H1 (cell line): ENCODE data around the gene DPP10. TPM values are rescaled to one million over a fixed set of nuclear protein-coding genes. Genes with fewer than 3 reads are reported as not detected.

Experiments used
- CTCF ChIA-PET: fragments of 300-600 bp; sonication (Branson Sonifier 250); formaldehyde crosslinking; loops from one replicate; lab custom pipeline; 2021; ENCODE audit not compliant: partially characterized antibody; lab: Charles Lee
- POLR2A ChIA-PET: fragments of 300-600 bp; sonication (Branson Sonifier 250); formaldehyde crosslinking; loops from one replicate; lab custom pipeline; 2021; ENCODE audit warnings: inconsistent platforms; ENCODE audit not compliant: partially characterized antibody; lab: Charles Lee
- DNase-seq, 2 experiments: peaks; one replicate each; pipeline versions ENCODE4 v3.0.0 to v3.0.0-alpha.2; 2010 to 2022; ENCODE audit warnings: low spot score in 2 of 2, low read depth in 1 of 2, mixed read lengths in 1 of 2
- FAIRE-seq: peaks from 2 replicates; lab custom pipeline; 2011; peaks lifted over from hg19 to GRCh38; lab: Jason Lieb, UNC
- H2AFZ ChIP-seq: 2 replicates; pipeline ENCODE4 v1.8.1; 2012; ENCODE audit warnings: low read length, inconsistent platforms
- H2AK5ac ChIP-seq: 2 replicates; pipeline ENCODE4 v1.6.1; 2013; ENCODE audit warnings: low read depth, low read length
- H2BK120ac ChIP-seq: replicated peaks from 2 replicates; pipeline ENCODE3; 2013; ENCODE audit warnings: low read depth, low read length, inconsistent platforms
- H2BK12ac ChIP-seq: 2 replicates; pipeline ENCODE4 v1.6.1; 2013; ENCODE audit warnings: low read depth, low read length
- H2BK15ac ChIP-seq: 2 replicates; pipeline ENCODE4 v1.6.1; 2013; ENCODE audit warnings: low read length
- H2BK20ac ChIP-seq: 2 replicates; pipeline ENCODE4 v1.6.1; 2013; ENCODE audit warnings: low read length
- H2BK5ac ChIP-seq: 2 replicates; pipeline ENCODE4 v1.6.1; 2013; ENCODE audit warnings: low read depth, low read length
- H3K14ac ChIP-seq: 2 replicates; pipeline ENCODE4 v1.6.1; 2013; ENCODE audit warnings: inconsistent platforms; ENCODE audit not compliant: insufficient read length
- H3K18ac ChIP-seq: 2 replicates; pipeline ENCODE4 v1.6.1; 2013; ENCODE audit warnings: low read length; ENCODE audit errors: extremely low read depth
- H3K23ac ChIP-seq: 2 replicates; pipeline ENCODE4 v1.6.1; 2013; ENCODE audit warnings: inconsistent platforms; ENCODE audit not compliant: insufficient read length
- H3K23me2 ChIP-seq: 2 replicates; pipeline ENCODE4 v1.6.1; 2013; ENCODE audit warnings: low read depth, low read length
- H3K27ac ChIP-seq: 2 replicates; pipeline ENCODE4 v1.6.1; 2011; ENCODE audit warnings: low read depth, low read length, inconsistent platforms
- H3K27me3 ChIP-seq, 4 experiments: replicated peaks in 1 of 4; 1 replicate in 1 of 4; 2 replicates in 3 of 4; pipeline versions ENCODE4 v1.6.1 to v1.8.1; 2011 to 2013; ENCODE audit warnings: low read length in 3 of 4, mild to moderate bottlenecking in 3 of 4, inconsistent platforms in 2 of 4, mixed read lengths in 2 of 4, moderate library complexity in 1 of 4; ENCODE audit not compliant: control insufficient read depth in 3 of 4, insufficient read depth in 3 of 4; ENCODE audit errors: extremely low read depth in 1 of 4
- H3K36me3 ChIP-seq, 4 experiments: 2 replicates each; pipeline versions ENCODE4 v1.6.1 to v1.8.1; 2011 to 2013; ENCODE audit warnings: mild to moderate bottlenecking in 4 of 4, low read length in 3 of 4, moderate library complexity in 2 of 4, control low read depth in 1 of 4, inconsistent platforms in 1 of 4; ENCODE audit not compliant: insufficient read depth in 4 of 4, control insufficient read depth in 2 of 4
- H3K4ac ChIP-seq: replicated peaks from 2 replicates; pipeline ENCODE3; 2013; ENCODE audit warnings: low read length, low read depth, mixed read lengths, inconsistent platforms; ENCODE audit not compliant: insufficient read length
- H3K4me1 ChIP-seq, 4 experiments: replicated peaks in 1 of 4; 1 replicate in 1 of 4; 2 replicates in 3 of 4; pipeline versions ENCODE4 v1.6.1 to v1.8.1; 2011 to 2013; ENCODE audit warnings: low read length in 3 of 4, inconsistent platforms in 2 of 4, mixed read lengths in 1 of 4; ENCODE audit not compliant: insufficient read depth in 4 of 4, control insufficient read depth in 3 of 4
- H3K4me2 ChIP-seq, 2 experiments: 2 replicates each; pipeline versions ENCODE4 v1.6.1 to v1.8.1; 2011 to 2013; ENCODE audit warnings: low read depth in 2 of 2, low read length in 2 of 2, control low read depth in 1 of 2, inconsistent platforms in 1 of 2, mild to moderate bottlenecking in 1 of 2; ENCODE audit not compliant: insufficient read depth in 1 of 2
- H3K4me3 ChIP-seq, 4 experiments: fragments of 200-600, 300-600 bp in 1 of 4; sonication (generic), shearing (Covaris generic), sonication (Bioruptor Twin) in 1 of 4; 2 replicates each; pipeline versions ENCODE4 v1.5.1 to v1.8.1; 2011 to 2016; ENCODE audit warnings: low read length in 4 of 4, low read depth in 3 of 4, control low read depth in 2 of 4, inconsistent platforms in 2 of 4, mild to moderate bottlenecking in 2 of 4, mixed read lengths in 1 of 4, moderate library complexity in 1 of 4; ENCODE audit not compliant: insufficient read depth in 2 of 4; ENCODE audit errors: extremely low read depth in 1 of 4
- H3K56ac ChIP-seq: replicated peaks from 2 replicates; pipeline ENCODE3; 2013; ENCODE audit warnings: low read depth, mild to moderate bottlenecking, mixed read lengths, low read length, inconsistent platforms; ENCODE audit not compliant: insufficient read length
- H3K79me1 ChIP-seq: 2 replicates; pipeline ENCODE4 v1.6.1; 2013; ENCODE audit warnings: low read depth, low read length, control low read depth
- H3K79me2 ChIP-seq, 2 experiments: 2 replicates each; pipeline versions ENCODE4 v1.6.1 to v1.8.1; 2012 to 2013; ENCODE audit warnings: low read length in 2 of 2, mild to moderate bottlenecking in 2 of 2, inconsistent platforms in 1 of 2; ENCODE audit not compliant: insufficient read depth in 2 of 2, control insufficient read depth in 1 of 2
- H3K9ac ChIP-seq, 4 experiments: replicated peaks in 1 of 4; 1 replicate in 1 of 4; 2 replicates in 3 of 4; pipeline versions ENCODE4 v1.6.1 to v1.8.1; 2011 to 2013; ENCODE audit warnings: low read depth in 3 of 4, low read length in 3 of 4, control low read depth in 2 of 4, mild to moderate bottlenecking in 2 of 4, moderate library complexity in 2 of 4, inconsistent platforms in 1 of 4; ENCODE audit errors: extremely low read depth in 1 of 4
- H3K9me3 ChIP-seq, 2 experiments: 2 replicates each; pipeline versions ENCODE4 v1.6.1 to v1.8.1; 2012 to 2013; ENCODE audit warnings: mild to moderate bottlenecking in 2 of 2, moderate library complexity in 2 of 2, control low read depth in 1 of 2, inconsistent platforms in 1 of 2, low read depth in 1 of 2, low read length in 1 of 2, mixed read lengths in 1 of 2; ENCODE audit not compliant: insufficient read depth in 2 of 2
- H4K20me1 ChIP-seq, 2 experiments: replicated peaks in 1 of 2; 2 replicates each; pipeline versions ENCODE3 to v1.8.1; 2011 to 2013; ENCODE audit warnings: inconsistent platforms in 2 of 2, low read length in 2 of 2, mild to moderate bottlenecking in 1 of 2; ENCODE audit not compliant: insufficient read depth in 2 of 2, control insufficient read depth in 1 of 2
- H4K5ac ChIP-seq: 2 replicates; pipeline ENCODE4 v1.6.1; 2013; ENCODE audit warnings: low read length, low read depth, mixed read lengths, inconsistent platforms; ENCODE audit not compliant: insufficient read length
- H4K8ac ChIP-seq: 2 replicates; pipeline ENCODE4 v1.8.0; 2013; ENCODE audit warnings: mild to moderate bottlenecking, moderate library complexity, low read length, inconsistent platforms; ENCODE audit not compliant: insufficient read depth; ENCODE audit errors: extremely low read depth
- H4K91ac ChIP-seq: replicated peaks from 2 replicates; pipeline ENCODE3; 2013; ENCODE audit warnings: low read length, mixed read lengths, inconsistent platforms; ENCODE audit not compliant: insufficient read length
- BCL11A ChIP-seq, 2 experiments: IDR thresholded peaks; one replicate each; pipeline ENCODE4 v1.6.1; 2011; ENCODE audit warnings: low read depth in 2 of 2, low read length in 2 of 2, mild to moderate bottlenecking in 2 of 2
- CTCF ChIP-seq, 3 experiments: IDR thresholded peaks; 1 replicate in 2 of 3; 2 replicates in 1 of 3; pipeline versions ENCODE4 v1.5.1 to v1.6.1; 2011; ENCODE audit warnings: low read length in 3 of 3, mild to moderate bottlenecking in 3 of 3, inconsistent platforms in 2 of 3, low read depth in 1 of 3, moderate library complexity in 1 of 3; ENCODE audit not compliant: insufficient read depth in 1 of 3; ENCODE audit errors: control extremely low read depth in 1 of 3
- WGBS, 2 experiments: shearing (Covaris generic) in 1 of 2; methylation state at CpG; one replicate each; pipeline versions ENCODE4 v1.1.6 to v1.1.7; 2013 to 2015; ENCODE audit warnings: low lambda C conversion rate in 2 of 2, mixed read lengths in 2 of 2, inconsistent platforms in 1 of 2, low coverage in 1 of 2, missing lambda C conversion rate in 1 of 2; ENCODE audit not compliant: insufficient replicate concordance in 2 of 2, insufficient coverage in 1 of 2, insufficient read length in 1 of 2; ENCODE audit errors: extremely low coverage in 1 of 2, missing lambda C conversion rate in 1 of 2; 5-methylcytosine and 5-hydroxymethylcytosine counted together
- polyA plus RNA-seq, 7 experiments: library from polyadenylated mRNA; depleted of rRNA in 3 of 7; stranded (reverse) in 5 of 7; unstranded in 2 of 7; fragments of >200 nt in 5 of 7; fragments of 200-250 nt in 2 of 7; gene quantifications; 1 replicate in 5 of 7; 2 replicates in 1 of 7; 4 replicates in 1 of 7; pipeline versions ENCODE4 v1.2.1 to v1.2.3, GENCODE V29; 2011 to 2013; ENCODE audit warnings: missing spikeins in 2 of 7, mixed read lengths in 2 of 7
- total RNA-seq: library from RNA; stranded (reverse); fragmentation: NEBNext Ultra II Directional; extraction: Animal tissue kit (Norgen Biotek cat#: 25700); gene quantifications from 2 replicates; pipeline ENCODE4 v1.2.1, GENCODE V29; 2021

DPP10 gene
- total and polyA plus RNA-seq, 2 of the 8 experiments (the other 6 are each of a cell fraction or from before 2014, with no cell fraction given), result 3.3 to 7.2 TPM

GRCh38 chr2:114762986-114763385 is 320.5 kb downstream of the DPP10 start:
- Histone ChIP-seq H3K4me3 (no peak overlapping the region), H3K4me2 (no peak overlapping the region), H2BK120ac (no peak overlapping the region), H2BK20ac (no peak overlapping the region), H4K91ac (no peak overlapping the region), H2BK15ac (no peak overlapping the region), H3K23ac (no peak overlapping the region), H2AK5ac (no peak overlapping the region), H4K5ac (no peak overlapping the region), H3K79me2 (no peaks in the 10 kb centered on the region), H3K23me2 (no peaks in the 10 kb centered on the region), H3K27ac (no peak overlapping the region), H3K9me3 (no peaks in the 10 kb centered on the region), H3K18ac (no peak overlapping the region), H3K79me1 (no peaks in the 10 kb centered on the region), H2BK12ac (no peak overlapping the region), H3K56ac (no peak overlapping the region), H3K14ac (no peak overlapping the region), H3K36me3 (no peaks in the 10 kb centered on the region), H3K9ac (no peak overlapping the region), H2BK5ac (no peak overlapping the region), H4K20me1 (no peaks in the 10 kb centered on the region), H4K8ac (no peak overlapping the region), H2AFZ (no peak overlapping the region), H3K4me1 (no peaks in the 10 kb centered on the region; a peak in 1 of 7 replicates), H3K27me3 (no peaks in the 10 kb centered on the region), H3K4ac (no peak overlapping the region)
- WGBS, 2 experiments, result 88% methylated on average over 6 of the region's 6 CpGs; no CpG with 5 or more reads in 1 of the 2 experiments
- CTCF ChIA-PET, result no interaction called here
- TF ChIP-seq BCL11A (IDR thresholded peaks at IDR 0.05; ENCODE audit: low read depth in 2 of 2, low read length in 2 of 2) (no peak), CTCF (IDR thresholded peaks at IDR 0.05; ENCODE audit: control extremely low read depth in 1 of 3, insufficient read depth in 1 of 3, low read depth in 1 of 3, low read length in 3 of 3) (no peak)
- DNase-seq (no peak), FAIRE-seq (no peak)
- POLR2A ChIA-PET, result no interaction called here
